ENCODE data around the gene SLIT3.

SLIT3 gene

GRCh38 chr5:169015991-169016390 lies 284.9 kb downstream of the SLIT3 start:
- no peak for DNase-seq

GRCh38 chr5:169013846-169014245 lies 287.1 kb downstream of the SLIT3 start:
- no peak for DNase-seq

GRCh38 chr5:169013208-169013728 lies 287.7 kb downstream of the SLIT3 start:
- DNase-seq: no peak

GRCh38 chr5:169012450-169012849 lies 288.5 kb downstream of the SLIT3 start:
- DNase-seq: no peak

- no peak for DNase-seq
These were observed 289.5 kb downstream of the SLIT3 start for GRCh38 chr5:169011451-169011850.

GRCh38 chr5:169011009-169011408 lies 289.9 kb downstream of the SLIT3 start:
- DNase-seq: no peak

- DNase-seq: no peak
These were observed 291.8 kb downstream of the SLIT3 start for GRCh38 chr5:169009123-169009522.

- DNase-seq: no peak
These were observed 293.8 kb downstream of the SLIT3 start for GRCh38 chr5:169006842-169007790.

- no peak for DNase-seq
These were observed 296.4 kb downstream of the SLIT3 start for GRCh38 chr5:169004551-169004950.

GRCh38 chr5:169003721-169004541 lies 297.0 kb downstream of the SLIT3 start:
- no peak for DNase-seq

GRCh38 chr5:169002953-169003555 lies 297.9 kb downstream of the SLIT3 start:
- no peak for DNase-seq

GRCh38 chr5:169001394-169001793 lies 299.5 kb downstream of the SLIT3 start:
- DNase-seq: no peak

GRCh38 chr5:168995024-168995423 lies 305.9 kb downstream of the SLIT3 start:
- DNase-seq: no peak

- DNase-seq: no peak
These were observed 308.3 kb downstream of the SLIT3 start for GRCh38 chr5:168992687-168993086.

- no peak for DNase-seq
These were observed 308.9 kb downstream of the SLIT3 start for GRCh38 chr5:168992016-168992415.

- DNase-seq: no peak
These were observed 309.6 kb downstream of the SLIT3 start for GRCh38 chr5:168991311-168991710.

GRCh38 chr5:168990679-168991078 lies 310.3 kb downstream of the SLIT3 start:
- DNase-seq: no peak

GRCh38 chr5:168989731-168990505 lies 311.0 kb downstream of the SLIT3 start:
- no peak for DNase-seq

GRCh38 chr5:168988699-168989098 lies 312.2 kb downstream of the SLIT3 start:
- no peak for DNase-seq

- DNase-seq: peak; percentile 34
These were observed 313.2 kb downstream of the SLIT3 start for GRCh38 chr5:168987543-168988300.

GRCh38 chr5:168985454-168985853 lies 315.5 kb downstream of the SLIT3 start:
- no peak for DNase-seq

Data from activated T-cell treated with anti-CD3 and anti-CD28 coated beads for 4 hours (primary cell).